ENCODE results near the gene ERG.

The ERG gene

GRCh38 chr21:38420140-38420539 lies 78.1 kb downstream of the ERG start:
- no peak for DNase-seq
- TF ChIP-seq POLR2A (IDR thresholded peaks at IDR 0.05; ENCODE audit: low read length), result no peak
- TF ChIP-seq GATA1 (IDR thresholded peaks at IDR 0.05; ENCODE audit: low read depth, low read length), result no peak

DNA sequence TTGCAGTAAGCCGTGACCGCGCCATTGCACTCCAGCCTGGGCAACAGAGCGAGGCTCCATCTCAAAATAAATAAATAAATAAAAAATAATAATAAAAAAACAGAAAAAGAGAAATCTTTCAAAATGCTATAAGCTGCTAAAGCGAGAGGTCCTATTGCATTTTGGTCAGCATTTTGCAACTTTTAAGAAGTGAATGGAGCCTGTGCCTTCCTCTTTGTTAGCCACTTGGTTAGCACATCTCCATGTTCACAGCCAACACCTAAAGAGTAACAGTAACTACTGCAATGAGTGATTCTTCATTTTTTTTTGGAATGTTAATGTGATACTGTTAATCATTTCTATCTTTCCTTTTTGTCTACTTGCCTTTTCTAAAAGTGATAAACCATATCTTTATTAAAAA lies 80.6 kb downstream of the ERG start:
- no peak for DNase-seq
- TF ChIP-seq GATA1 (IDR thresholded peaks at IDR 0.05; ENCODE audit: low read depth, low read length), result no peak
- TF ChIP-seq POLR2A (IDR thresholded peaks at IDR 0.05; ENCODE audit: low read length), result no peak

- no peak for TF ChIP-seq POLR2A (IDR thresholded peaks at IDR 0.05; ENCODE audit: low read length)
- TF ChIP-seq GATA1 (IDR thresholded peaks at IDR 0.05; ENCODE audit: low read depth, low read length), result no peak
These were observed 81.5 kb downstream of the ERG start for GRCh38 chr21:38416791-38417190.

GRCh38 chr21:38413958-38414548 lies 84.2 kb downstream of the ERG start:
- TF ChIP-seq POLR2A (IDR thresholded peaks at IDR 0.05; ENCODE audit: low read length), result no peak
- TF ChIP-seq GATA1 (IDR thresholded peaks at IDR 0.05; ENCODE audit: low read depth, low read length), result no peak
- DNase-seq, result peak in 1 of 2 experiments; percentile 22

More at GRCh38 chr21:38416791-38417190, 81.5 kb downstream of the ERG start:
- no peak for DNase-seq

DNA sequence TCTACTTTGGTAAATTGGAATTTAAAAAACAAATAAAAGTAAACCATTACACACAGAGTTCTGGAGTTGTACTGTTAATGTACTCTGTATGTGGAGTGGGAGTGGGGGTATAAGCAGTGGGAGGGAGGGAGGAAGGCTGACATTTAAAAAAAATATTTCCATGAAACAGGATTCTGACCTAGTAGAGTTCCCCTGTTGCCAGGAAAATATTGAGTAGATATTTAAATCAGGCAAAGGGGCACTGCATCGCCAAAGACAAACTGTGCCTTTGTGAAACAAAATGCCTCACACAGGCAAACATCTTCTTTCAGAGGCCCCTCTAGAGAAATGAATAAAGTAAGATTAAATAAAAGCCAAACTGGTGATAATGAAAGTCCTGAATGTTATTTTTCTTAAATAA lies 87.8 kb downstream of the ERG start:
- TF ChIP-seq POLR2A (IDR thresholded peaks at IDR 0.05; ENCODE audit: low read length), result no peak
- no peak for TF ChIP-seq GATA1 (IDR thresholded peaks at IDR 0.05; ENCODE audit: low read depth, low read length)
- DNase-seq, result no peak

DNA sequence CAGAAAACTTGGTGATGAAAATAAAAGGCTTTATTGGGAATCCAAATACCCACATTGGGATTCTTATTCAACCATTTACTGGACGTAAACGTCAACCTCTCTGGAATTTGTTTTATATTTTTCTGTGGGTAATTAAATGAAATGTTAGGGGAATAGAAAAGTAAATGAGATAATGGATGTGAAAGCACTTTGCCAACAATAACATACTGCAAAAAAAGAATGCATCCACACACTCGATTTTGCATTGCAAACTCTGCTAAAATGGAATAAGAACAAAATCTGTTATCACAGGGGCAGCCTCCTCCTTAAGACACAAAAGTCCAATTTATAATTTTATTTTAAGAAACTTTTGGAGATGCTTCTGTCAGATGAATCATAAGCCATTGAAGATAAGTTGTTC lies 88.4 kb downstream of the ERG start:
- DNase-seq, result no peak
- TF ChIP-seq POLR2A (IDR thresholded peaks at IDR 0.05; ENCODE audit: low read length) (no peak), GATA1 (IDR thresholded peaks at IDR 0.05; ENCODE audit: low read depth, low read length) (no peak)

GRCh38 chr21:38404177-38404576 lies 94.1 kb downstream of the ERG start:
- no peak for DNase-seq
- TF ChIP-seq POLR2A (IDR thresholded peaks at IDR 0.05; ENCODE audit: low read length), result no peak
- no peak for TF ChIP-seq GATA1 (IDR thresholded peaks at IDR 0.05; ENCODE audit: low read depth, low read length)

DNA sequence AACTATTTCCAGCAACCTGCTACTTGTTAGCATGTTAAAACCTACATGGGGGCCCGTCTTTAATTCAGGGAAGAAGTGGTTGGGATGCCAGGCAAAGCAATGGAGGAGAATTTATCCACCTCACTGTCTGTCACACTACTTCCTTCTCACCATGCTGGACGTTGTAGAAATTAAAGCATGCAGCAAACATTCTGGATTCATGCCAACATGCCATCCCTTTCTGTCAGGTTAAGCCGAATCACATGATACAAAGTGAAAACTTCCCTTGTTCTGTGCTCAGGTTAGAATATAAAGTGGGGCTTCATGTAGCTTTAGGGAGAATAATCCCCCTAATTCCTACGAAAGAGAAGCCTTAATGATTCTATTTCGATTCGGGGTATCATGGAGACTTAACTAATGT lies 95.5 kb downstream of the ERG start:
- TF ChIP-seq POLR2A (IDR thresholded peaks at IDR 0.05; ENCODE audit: low read length), result no peak
- TF ChIP-seq GATA1 (IDR thresholded peaks at IDR 0.05; ENCODE audit: low read depth, low read length), result no peak
- DNase-seq, result no peak

DNA sequence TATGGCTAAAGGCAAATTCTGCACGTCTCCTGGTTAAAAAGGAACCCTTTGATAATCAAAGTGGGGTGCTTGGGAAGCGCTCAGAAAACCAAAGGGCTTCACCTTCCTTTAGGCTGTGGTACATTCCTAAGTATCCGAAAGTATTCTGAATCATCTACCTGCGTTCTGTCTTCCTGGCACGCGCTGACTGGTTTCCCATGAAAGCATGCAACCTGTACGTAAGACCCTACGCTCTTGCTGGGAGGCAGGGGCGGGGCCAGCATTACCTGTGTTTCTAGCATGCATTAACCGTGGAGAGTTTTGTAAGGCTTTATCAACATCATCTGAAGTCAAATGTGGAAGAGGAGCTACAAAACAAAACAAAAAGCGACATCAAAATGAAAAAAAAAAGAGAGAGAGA lies 96.0 kb downstream of the ERG start:
- TF ChIP-seq POLR2A (IDR thresholded peaks at IDR 0.05; ENCODE audit: low read length), result no peak
- no peak for TF ChIP-seq GATA1 (IDR thresholded peaks at IDR 0.05; ENCODE audit: low read depth, low read length)
- DNase-seq, result no peak

DNA sequence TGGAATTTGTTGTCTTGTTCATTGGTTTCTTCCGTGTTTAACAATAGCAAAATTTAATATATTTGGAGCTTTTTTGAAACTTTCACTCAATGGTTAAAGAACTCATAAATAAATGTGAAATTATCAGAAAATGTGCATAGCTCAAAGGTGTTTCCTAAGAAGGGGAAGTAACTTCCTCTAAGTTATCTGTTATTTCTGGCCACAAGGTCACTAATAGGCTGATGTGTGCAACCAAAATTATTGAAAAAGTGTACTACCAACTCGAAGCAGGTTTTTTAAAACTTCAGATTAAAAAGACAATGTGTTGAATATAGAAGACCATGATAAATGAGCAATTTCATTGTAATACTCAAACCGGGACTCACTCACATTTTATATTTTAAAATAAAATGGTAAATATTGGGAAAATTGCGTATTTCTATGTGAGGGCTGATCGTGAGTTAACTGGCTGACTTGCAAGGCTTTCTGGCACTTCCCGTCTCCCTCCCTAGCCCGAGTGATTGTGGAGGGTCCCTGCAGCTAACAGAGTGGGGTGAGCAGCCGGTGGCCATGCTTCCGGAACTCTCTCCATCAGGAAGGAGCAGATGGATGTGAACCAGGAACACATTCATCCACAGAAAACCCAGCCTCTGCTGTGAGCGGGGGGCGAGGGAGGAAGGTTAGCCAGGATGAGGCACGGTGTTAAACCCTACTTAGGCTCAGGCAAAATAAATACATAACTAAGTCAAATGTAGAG lies 96.9 kb downstream of the ERG start:
- TF ChIP-seq POLR2A (IDR thresholded peaks at IDR 0.05; ENCODE audit: low read length), result no peak
- no peak for TF ChIP-seq GATA1 (IDR thresholded peaks at IDR 0.05; ENCODE audit: low read depth, low read length)
- DNase-seq, result no peak

GRCh38 chr21:38400195-38400919 lies 97.9 kb downstream of the ERG start:
- no peak for DNase-seq
- TF ChIP-seq GATA1 (IDR thresholded peaks at IDR 0.05; ENCODE audit: low read depth, low read length), result no peak
- TF ChIP-seq POLR2A (IDR thresholded peaks at IDR 0.05; ENCODE audit: low read length), result no peak

GRCh38 chr21:38399103-38399502 lies 99.2 kb downstream of the ERG start:
- DNase-seq, result no peak

GRCh38 chr21:38396325-38396724 lies 102.0 kb downstream of the ERG start:
- DNase-seq, result no peak
- TF ChIP-seq POLR2A (IDR thresholded peaks at IDR 0.05; ENCODE audit: low read length) (no peak), GATA1 (IDR thresholded peaks at IDR 0.05; ENCODE audit: low read depth, low read length) (no peak)

More at GRCh38 chr21:38399103-38399502, 99.2 kb downstream of the ERG start:
- TF ChIP-seq GATA1 (IDR thresholded peaks at IDR 0.05; ENCODE audit: low read depth, low read length) (no peak), POLR2A (IDR thresholded peaks at IDR 0.05; ENCODE audit: low read length) (no peak)

DNA sequence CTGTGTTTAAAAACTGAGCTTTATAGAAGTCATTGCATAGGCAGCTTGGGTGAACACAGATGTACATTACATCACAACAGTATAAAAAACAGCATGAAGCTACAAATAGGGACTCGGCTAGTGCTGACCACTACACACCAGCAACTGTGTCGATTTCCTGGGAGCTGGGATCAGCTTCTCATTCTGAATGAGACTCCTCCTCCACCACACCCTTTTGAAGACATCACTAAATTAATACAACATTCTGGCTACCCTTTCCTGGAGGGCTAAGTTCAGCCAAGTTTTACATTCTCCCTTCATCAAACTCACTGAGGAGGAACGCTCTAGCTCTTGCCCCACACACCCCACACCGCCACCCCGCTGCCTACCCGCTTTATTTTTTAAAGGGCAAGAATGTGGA lies 102.7 kb downstream of the ERG start:
- TF ChIP-seq GATA1 (IDR thresholded peaks at IDR 0.05; ENCODE audit: low read depth, low read length), result no peak
- no peak for DNase-seq
